Stimulated activated CD4-positive, alpha-beta T cell treated with anti-CD3 and anti-CD28 coated beads, Interleukin-15, amount 100 ng/mL, for 48 hours (primary cell): Measurements from ENCODE around the gene TBX5.

Experiments used
- DNase-seq, 2 donors: peaks; one replicate each; pipeline ENCODE4 v3.0.0-alpha.2; 2020; ENCODE audit warnings: low read depth in 2 of 2

TBX5 gene

GRCh38 chr12:114405519-114406271 is at the start of gene TBX5:
Gene TBX5 (minus strand): TSS chr12:114406144. CDS start chr12:114403898, 2,246 bp downstream.
- DNase-seq = no peak

GRCh38 chr12:114451657-114452056 is 45.7 kb upstream of the TBX5 start:
- no peak for DNase-seq

GRCh38 chr12:114450515-114451300 is 44.8 kb upstream of the TBX5 start:
- DNase-seq = no peak

GRCh38 chr12:114450019-114450418 is 44.1 kb upstream of the TBX5 start:
- no peak for DNase-seq

GRCh38 chr12:114448618-114448933 is 42.6 kb upstream of the TBX5 start:
- no peak for DNase-seq

- no peak for DNase-seq
Observed at GRCh38 chr12:114447799-114448617, 42.1 kb upstream of the TBX5 start.

- DNase-seq = no peak
Observed at GRCh38 chr12:114447274-114447716, 41.4 kb upstream of the TBX5 start.

GRCh38 chr12:114445401-114446323 is 39.7 kb upstream of the TBX5 start:
- DNase-seq = no peak

GRCh38 chr12:114444422-114445279 is 38.7 kb upstream of the TBX5 start:
- DNase-seq = no peak

- DNase-seq = no peak
Observed at GRCh38 chr12:114443607-114444421, 37.9 kb upstream of the TBX5 start.

- no peak for DNase-seq
Observed at GRCh38 chr12:114442578-114442977, 36.6 kb upstream of the TBX5 start.

- DNase-seq = no peak
Observed at GRCh38 chr12:114441545-114441944, 35.6 kb upstream of the TBX5 start.

- no peak for DNase-seq
Observed at GRCh38 chr12:114441039-114441383, 35.1 kb upstream of the TBX5 start.

GRCh38 chr12:114440270-114441038 is 34.5 kb upstream of the TBX5 start:
- DNase-seq = no peak

- DNase-seq = no peak
Observed at GRCh38 chr12:114439817-114440216, 33.9 kb upstream of the TBX5 start.

- DNase-seq = no peak
Observed at GRCh38 chr12:114439261-114439683, 33.3 kb upstream of the TBX5 start.

- DNase-seq = no peak
Observed at GRCh38 chr12:114438635-114439256, 32.8 kb upstream of the TBX5 start.

GRCh38 chr12:114434341-114434740 is 28.4 kb upstream of the TBX5 start:
- no peak for DNase-seq
